Measurements from ENCODE around the gene LMTK2. TPM values are rescaled to one million over a fixed set of nuclear protein-coding genes. Genes with fewer than 3 reads are reported as not detected.
A peak's percentile ranks its signal among the peaks of the same experiment; 100 is the strongest.

Gene LMTK2
- total and polyA plus RNA-seq, 2 experiments from 2014 or later = 6.1 to 30.8 TPM

DNA sequence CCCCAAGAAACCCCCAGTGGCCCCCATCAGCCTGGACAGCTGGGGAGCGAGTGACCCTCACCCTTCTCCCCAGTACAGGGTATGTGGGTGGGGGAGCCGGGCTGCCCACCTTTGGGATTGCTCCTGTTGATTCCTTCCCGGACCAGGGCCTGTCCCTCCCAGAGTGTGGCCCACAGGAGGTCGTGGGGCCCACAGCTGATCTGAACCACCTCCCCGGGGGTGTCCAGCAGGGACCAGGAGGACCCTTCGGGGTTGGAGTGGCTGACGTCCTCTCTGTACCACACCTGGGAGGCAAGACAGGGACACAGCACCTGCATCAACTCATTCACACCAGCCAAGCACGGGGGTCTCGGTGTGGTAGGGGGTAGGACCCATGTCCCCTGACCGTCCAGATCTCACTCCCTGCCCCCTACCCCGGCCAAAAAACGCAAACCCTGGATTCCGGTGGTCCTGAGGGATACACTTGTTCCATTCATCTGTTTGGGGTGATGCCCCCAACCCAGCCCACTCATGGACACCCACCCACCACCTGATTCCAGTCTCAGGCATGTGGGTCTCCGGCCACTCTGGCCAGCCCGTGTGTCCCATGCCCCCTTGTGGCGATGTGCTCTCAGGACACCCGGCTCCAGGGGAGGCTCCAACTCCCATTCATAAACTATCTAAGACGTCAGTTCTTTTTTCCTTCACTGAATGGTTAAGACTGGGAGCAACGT lies 134.5 kb downstream of the LMTK2 start:
- peak; percentile 80 for DNase-seq (ENCODE audit: low spot score)
- no peak for TF ChIP-seq NANOG (IDR thresholded peaks at IDR 0.05; ENCODE audit: borderline replicate concordance)
- TF ChIP-seq, protein P1, sequence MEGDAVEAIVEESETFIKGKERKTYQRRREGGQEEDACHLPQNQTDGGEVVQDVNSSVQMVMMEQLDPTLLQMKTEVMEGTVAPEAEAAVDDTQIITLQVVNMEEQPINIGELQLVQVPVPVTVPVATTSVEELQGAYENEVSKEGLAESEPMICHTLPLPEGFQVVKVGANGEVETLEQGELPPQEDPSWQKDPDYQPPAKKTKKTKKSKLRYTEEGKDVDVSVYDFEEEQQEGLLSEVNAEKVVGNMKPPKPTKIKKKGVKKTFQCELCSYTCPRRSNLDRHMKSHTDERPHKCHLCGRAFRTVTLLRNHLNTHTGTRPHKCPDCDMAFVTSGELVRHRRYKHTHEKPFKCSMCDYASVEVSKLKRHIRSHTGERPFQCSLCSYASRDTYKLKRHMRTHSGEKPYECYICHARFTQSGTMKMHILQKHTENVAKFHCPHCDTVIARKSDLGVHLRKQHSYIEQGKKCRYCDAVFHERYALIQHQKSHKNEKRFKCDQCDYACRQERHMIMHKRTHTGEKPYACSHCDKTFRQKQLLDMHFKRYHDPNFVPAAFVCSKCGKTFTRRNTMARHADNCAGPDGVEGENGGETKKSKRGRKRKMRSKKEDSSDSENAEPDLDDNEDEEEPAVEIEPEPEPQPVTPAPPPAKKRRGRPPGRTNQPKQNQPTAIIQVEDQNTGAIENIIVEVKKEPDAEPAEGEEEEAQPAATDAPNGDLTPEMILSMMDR (conservative IDR thresholded peaks at IDR 0.05; ENCODE audit: low read depth in 2 of 2) = peak; percentile 84 to 90
- H3K27ac Mint-ChIP-seq = no peak overlapping the region; the same call in 1 of the 2 replicates
- H3K27me3 Mint-ChIP-seq (ENCODE audit: insufficient read depth, low read depth, poor library complexity) = peaks cover 8% of the 10 kb centered on the region
- ATAC-seq = peak; percentile 92
- no peaks in the 10 kb centered on the region for H3K4me1 Mint-ChIP-seq
- H3K9me2 ChIP-seq (ENCODE audit: insufficient read depth) = no peaks in the 10 kb centered on the region
- H2AFZ ChIP-seq = no peak overlapping the region
- H3K4me3 Mint-ChIP-seq = no peak overlapping the region
- H3K27me3 ChIP-seq (ENCODE audit: insufficient read depth) = no peaks in the 10 kb centered on the region
- H3K36me3 Mint-ChIP-seq (ENCODE audit: low read depth) = no peaks in the 10 kb centered on the region; the same call in 2 of the 3 replicates
- H3F3A ChIP-seq (replicated peaks; ENCODE audit: low read depth) = no peaks in the 10 kb centered on the region
- H3K4me1 ChIP-seq (ENCODE audit: insufficient read depth) = no peaks in the 10 kb centered on the region
- H4K20me1 ChIP-seq (replicated peaks; ENCODE audit: insufficient read depth) = no peaks in the 10 kb centered on the region
- H3K36me3 ChIP-seq (ENCODE audit: insufficient read depth) = no peaks in the 10 kb centered on the region
- H3K79me2 ChIP-seq (replicated peaks; ENCODE audit: insufficient read depth) = no peaks in the 10 kb centered on the region
- H3K4me3 ChIP-seq = no peak overlapping the region
- H3K4me2 ChIP-seq = no peak overlapping the region
- no peaks in the 10 kb centered on the region for H3K9me3 Mint-ChIP-seq
- no peak overlapping the region for H3K27ac ChIP-seq (ENCODE audit: low read depth)

DNA sequence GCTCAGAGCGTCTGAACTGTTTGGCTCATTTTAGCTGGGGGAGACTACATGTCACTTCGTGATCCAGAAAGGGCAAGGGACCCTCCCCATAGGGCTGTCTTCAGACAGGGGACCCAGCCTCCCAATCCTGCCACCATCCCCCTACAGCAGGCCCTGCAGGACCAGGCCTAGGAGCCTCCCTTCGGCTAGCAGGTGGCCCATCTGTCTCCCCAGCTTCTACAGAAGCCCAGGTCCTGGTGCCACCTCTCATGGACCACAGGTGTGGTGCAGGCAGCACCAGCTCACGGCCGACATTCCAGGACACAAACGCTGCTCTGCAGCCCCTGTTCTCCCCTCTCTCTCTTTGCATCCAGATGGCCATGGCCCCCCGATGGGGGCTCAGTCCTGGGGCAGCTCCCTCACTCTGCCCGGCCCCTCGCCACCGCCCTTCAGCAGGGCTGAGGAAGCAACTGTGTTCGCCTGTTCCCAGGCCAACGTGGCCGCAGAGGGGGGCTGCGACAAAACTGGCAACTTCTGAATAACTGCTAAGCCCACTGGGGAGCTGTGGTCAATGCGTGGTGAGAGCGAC lies 135.1 kb downstream of the LMTK2 start:
- Histone ChIP-seq H3K9me2 (ENCODE audit: insufficient read depth) (no peaks in the 10 kb centered on the region), H3K4me3 (no peak overlapping the region), H3K27me3 (ENCODE audit: insufficient read depth) (no peaks in the 10 kb centered on the region), H3K27ac (ENCODE audit: low read depth) (no peak overlapping the region), H3K79me2 (replicated peaks; ENCODE audit: insufficient read depth) (no peaks in the 10 kb centered on the region), H2AFZ (no peak overlapping the region), H3K4me1 (ENCODE audit: insufficient read depth) (no peaks in the 10 kb centered on the region), H3F3A (replicated peaks; ENCODE audit: low read depth) (no peaks in the 10 kb centered on the region), H3K36me3 (ENCODE audit: insufficient read depth) (no peaks in the 10 kb centered on the region), H4K20me1 (replicated peaks; ENCODE audit: insufficient read depth) (no peaks in the 10 kb centered on the region), H3K4me2 (no peak overlapping the region)
- Mint-ChIP-seq H3K4me1 (no peaks in the 10 kb centered on the region), H3K9me3 (no peaks in the 10 kb centered on the region), H3K4me3 (no peak overlapping the region), H3K27ac (no peak overlapping the region), H3K27me3 (ENCODE audit: insufficient read depth, low read depth, poor library complexity) (peaks cover 8% of the 10 kb centered on the region), H3K36me3 (ENCODE audit: low read depth) (no peaks in the 10 kb centered on the region; the same call in 2 of the 3 replicates)
- DNase-seq (ENCODE audit: low spot score) = no peak
- peak; percentile 53 for ATAC-seq
- TF ChIP-seq, protein P2, sequence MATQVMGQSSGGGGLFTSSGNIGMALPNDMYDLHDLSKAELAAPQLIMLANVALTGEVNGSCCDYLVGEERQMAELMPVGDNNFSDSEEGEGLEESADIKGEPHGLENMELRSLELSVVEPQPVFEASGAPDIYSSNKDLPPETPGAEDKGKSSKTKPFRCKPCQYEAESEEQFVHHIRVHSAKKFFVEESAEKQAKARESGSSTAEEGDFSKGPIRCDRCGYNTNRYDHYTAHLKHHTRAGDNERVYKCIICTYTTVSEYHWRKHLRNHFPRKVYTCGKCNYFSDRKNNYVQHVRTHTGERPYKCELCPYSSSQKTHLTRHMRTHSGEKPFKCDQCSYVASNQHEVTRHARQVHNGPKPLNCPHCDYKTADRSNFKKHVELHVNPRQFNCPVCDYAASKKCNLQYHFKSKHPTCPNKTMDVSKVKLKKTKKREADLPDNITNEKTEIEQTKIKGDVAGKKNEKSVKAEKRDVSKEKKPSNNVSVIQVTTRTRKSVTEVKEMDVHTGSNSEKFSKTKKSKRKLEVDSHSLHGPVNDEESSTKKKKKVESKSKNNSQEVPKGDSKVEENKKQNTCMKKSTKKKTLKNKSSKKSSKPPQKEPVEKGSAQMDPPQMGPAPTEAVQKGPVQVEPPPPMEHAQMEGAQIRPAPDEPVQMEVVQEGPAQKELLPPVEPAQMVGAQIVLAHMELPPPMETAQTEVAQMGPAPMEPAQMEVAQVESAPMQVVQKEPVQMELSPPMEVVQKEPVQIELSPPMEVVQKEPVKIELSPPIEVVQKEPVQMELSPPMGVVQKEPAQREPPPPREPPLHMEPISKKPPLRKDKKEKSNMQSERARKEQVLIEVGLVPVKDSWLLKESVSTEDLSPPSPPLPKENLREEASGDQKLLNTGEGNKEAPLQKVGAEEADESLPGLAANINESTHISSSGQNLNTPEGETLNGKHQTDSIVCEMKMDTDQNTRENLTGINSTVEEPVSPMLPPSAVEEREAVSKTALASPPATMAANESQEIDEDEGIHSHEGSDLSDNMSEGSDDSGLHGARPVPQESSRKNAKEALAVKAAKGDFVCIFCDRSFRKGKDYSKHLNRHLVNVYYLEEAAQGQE (IDR thresholded peaks at IDR 0.05; ENCODE audit: unreplicated experiment) = no peak
- TF ChIP-seq POLR2AphosphoS5 (IDR thresholded peaks at IDR 0.05; ENCODE audit: low read depth) = no peak
- TF ChIP-seq, protein P3, sequence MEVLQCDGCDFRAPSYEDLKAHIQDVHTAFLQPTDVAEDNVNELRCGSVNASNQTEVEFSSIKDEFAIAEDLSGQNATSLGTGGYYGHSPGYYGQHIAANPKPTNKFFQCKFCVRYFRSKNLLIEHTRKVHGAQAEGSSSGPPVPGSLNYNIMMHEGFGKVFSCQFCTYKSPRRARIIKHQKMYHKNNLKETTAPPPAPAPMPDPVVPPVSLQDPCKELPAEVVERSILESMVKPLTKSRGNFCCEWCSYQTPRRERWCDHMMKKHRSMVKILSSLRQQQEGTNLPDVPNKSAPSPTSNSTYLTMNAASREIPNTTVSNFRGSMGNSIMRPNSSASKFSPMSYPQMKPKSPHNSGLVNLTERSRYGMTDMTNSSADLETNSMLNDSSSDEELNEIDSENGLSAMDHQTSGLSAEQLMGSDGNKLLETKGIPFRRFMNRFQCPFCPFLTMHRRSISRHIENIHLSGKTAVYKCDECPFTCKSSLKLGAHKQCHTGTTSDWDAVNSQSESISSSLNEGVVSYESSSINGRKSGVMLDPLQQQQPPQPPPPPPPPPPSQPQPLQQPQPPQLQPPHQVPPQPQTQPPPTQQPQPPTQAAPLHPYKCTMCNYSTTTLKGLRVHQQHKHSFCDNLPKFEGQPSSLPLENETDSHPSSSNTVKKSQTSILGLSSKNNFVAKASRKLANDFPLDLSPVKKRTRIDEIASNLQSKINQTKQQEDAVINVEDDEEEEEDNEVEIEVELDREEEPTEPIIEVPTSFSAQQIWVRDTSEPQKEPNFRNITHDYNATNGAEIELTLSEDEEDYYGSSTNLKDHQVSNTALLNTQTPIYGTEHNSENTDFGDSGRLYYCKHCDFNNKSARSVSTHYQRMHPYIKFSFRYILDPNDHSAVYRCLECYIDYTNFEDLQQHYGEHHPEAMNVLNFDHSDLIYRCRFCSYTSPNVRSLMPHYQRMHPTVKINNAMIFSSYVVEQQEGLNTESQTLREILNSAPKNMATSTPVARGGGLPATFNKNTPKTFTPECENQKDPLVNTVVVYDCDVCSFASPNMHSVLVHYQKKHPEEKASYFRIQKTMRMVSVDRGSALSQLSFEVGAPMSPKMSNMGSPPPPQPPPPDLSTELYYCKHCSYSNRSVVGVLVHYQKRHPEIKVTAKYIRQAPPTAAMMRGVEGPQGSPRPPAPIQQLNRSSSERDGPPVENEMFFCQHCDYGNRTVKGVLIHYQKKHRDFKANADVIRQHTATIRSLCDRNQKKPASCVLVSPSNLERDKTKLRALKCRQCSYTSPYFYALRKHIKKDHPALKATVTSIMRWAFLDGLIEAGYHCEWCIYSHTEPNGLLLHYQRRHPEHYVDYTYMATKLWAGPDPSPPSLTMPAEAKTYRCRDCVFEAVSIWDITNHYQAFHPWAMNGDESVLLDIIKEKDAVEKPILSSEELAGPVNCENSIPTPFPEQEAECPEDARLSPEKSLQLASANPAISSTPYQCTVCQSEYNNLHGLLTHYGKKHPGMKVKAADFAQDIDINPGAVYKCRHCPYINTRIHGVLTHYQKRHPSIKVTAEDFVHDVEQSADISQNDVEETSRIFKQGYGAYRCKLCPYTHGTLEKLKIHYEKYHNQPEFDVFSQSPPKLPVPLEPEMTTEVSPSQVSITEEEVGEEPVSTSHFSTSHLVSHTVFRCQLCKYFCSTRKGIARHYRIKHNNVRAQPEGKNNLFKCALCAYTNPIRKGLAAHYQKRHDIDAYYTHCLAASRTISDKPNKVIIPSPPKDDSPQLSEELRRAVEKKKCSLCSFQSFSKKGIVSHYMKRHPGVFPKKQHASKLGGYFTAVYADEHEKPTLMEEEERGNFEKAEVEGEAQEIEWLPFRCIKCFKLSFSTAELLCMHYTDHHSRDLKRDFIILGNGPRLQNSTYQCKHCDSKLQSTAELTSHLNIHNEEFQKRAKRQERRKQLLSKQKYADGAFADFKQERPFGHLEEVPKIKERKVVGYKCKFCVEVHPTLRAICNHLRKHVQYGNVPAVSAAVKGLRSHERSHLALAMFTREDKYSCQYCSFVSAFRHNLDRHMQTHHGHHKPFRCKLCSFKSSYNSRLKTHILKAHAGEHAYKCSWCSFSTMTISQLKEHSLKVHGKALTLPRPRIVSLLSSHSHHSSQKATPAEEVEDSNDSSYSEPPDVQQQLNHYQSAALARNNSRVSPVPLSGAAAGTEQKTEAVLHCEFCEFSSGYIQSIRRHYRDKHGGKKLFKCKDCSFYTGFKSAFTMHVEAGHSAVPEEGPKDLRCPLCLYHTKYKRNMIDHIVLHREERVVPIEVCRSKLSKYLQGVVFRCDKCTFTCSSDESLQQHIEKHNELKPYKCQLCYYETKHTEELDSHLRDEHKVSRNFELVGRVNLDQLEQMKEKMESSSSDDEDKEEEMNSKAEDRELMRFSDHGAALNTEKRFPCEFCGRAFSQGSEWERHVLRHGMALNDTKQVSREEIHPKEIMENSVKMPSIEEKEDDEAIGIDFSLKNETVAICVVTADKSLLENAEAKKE (CRISPR knock-in tag; IDR thresholded peaks at IDR 0.05) = no peak
- no peak for TF ChIP-seq STAT1 (IDR thresholded peaks at IDR 0.05; ENCODE audit: unreplicated experiment)
- TF ChIP-seq JUNB (IDR thresholded peaks at IDR 0.05; ENCODE audit: unreplicated experiment) = no peak
- no peak for TF ChIP-seq NANOG (IDR thresholded peaks at IDR 0.05; ENCODE audit: borderline replicate concordance)
- no peak for TF ChIP-seq EZH2phosphoT487 (IDR thresholded peaks at IDR 0.05; ENCODE audit: unreplicated experiment)
